ENCODE results near the gene G0S2. TPM values are rescaled to one million over a fixed set of nuclear protein-coding genes. Genes with fewer than 3 reads are reported as not detected.

G0S2 gene
- total and polyA plus RNA-seq, 2 of the 8 experiments (the other 6 are each of a cell fraction or from before 2014, with no cell fraction given): 1.0 to 1.7 TPM

- Histone ChIP-seq H2BK20ac (ENCODE audit: low read length) (no peak overlapping the region), H2AFZ (ENCODE audit: low read length) (peak overlapping the region; percentile 75), H3K18ac (ENCODE audit: extremely low read depth, low read length) (no peak overlapping the region), H2BK120ac (replicated peaks; ENCODE audit: low read depth, low read length) (no peak overlapping the region), H3K56ac (replicated peaks; ENCODE audit: insufficient read length, low read depth, low read length) (no peak overlapping the region), H3K4me3 (ENCODE audit: extremely low read depth in 1 of 4, insufficient read depth in 2 of 4, low read depth in 3 of 4, low read length in 4 of 4) (no peak overlapping the region), H4K8ac (ENCODE audit: extremely low read depth, insufficient read depth, low read length) (no peak overlapping the region), H3K14ac (ENCODE audit: insufficient read length) (no peak overlapping the region), H3K79me1 (ENCODE audit: low read depth, low read length) (no peaks in the 10 kb centered on the region), H2BK12ac (ENCODE audit: low read depth, low read length) (no peak overlapping the region), H2BK15ac (ENCODE audit: low read length) (no peak overlapping the region), H2AK5ac (ENCODE audit: low read depth, low read length) (no peak overlapping the region), H3K36me3 (ENCODE audit: control insufficient read depth in 2 of 4, insufficient read depth in 4 of 4, low read length in 3 of 4) (no peaks in the 10 kb centered on the region), H3K27ac (ENCODE audit: low read depth, low read length) (no peak overlapping the region), H3K4ac (replicated peaks; ENCODE audit: insufficient read length, low read depth, low read length) (no peak overlapping the region), H3K27me3 (replicated peaks in 1 of 4; ENCODE audit: control insufficient read depth in 3 of 4, extremely low read depth in 1 of 4, insufficient read depth in 3 of 4, low read length in 3 of 4) (no peaks in the 10 kb centered on the region; a peak in 2 of 7 replicates), H3K4me2 (ENCODE audit: insufficient read depth in 1 of 2, low read depth in 2 of 2, low read length in 2 of 2) (no peak overlapping the region), H2BK5ac (ENCODE audit: low read depth, low read length) (no peak overlapping the region), H4K5ac (ENCODE audit: insufficient read length, low read depth, low read length) (no peak overlapping the region), H3K23me2 (ENCODE audit: low read depth, low read length) (no peaks in the 10 kb centered on the region), H3K9ac (replicated peaks in 1 of 4; ENCODE audit: extremely low read depth in 1 of 4, low read depth in 3 of 4, low read length in 3 of 4) (no peak overlapping the region), H4K20me1 (replicated peaks in 1 of 2; ENCODE audit: control insufficient read depth in 1 of 2, insufficient read depth in 2 of 2, low read length in 2 of 2) (no peaks in the 10 kb centered on the region), H3K79me2 (ENCODE audit: control insufficient read depth in 1 of 2, insufficient read depth in 2 of 2, low read length in 2 of 2) (no peaks in the 10 kb centered on the region), H3K23ac (ENCODE audit: insufficient read length) (no peak overlapping the region), H4K91ac (replicated peaks; ENCODE audit: insufficient read length, low read length) (no peak overlapping the region), H3K9me3 (ENCODE audit: insufficient read depth in 2 of 2, low read depth in 1 of 2, low read length in 1 of 2) (no peaks in the 10 kb centered on the region), H3K4me1 (replicated peaks in 1 of 4; ENCODE audit: control insufficient read depth in 3 of 4, insufficient read depth in 4 of 4, low read length in 3 of 4) (peaks cover 0 to 3% (median 0%) of the 10 kb centered on the region in 4 experiments; a peak in 1 of 7 replicates)
- DNase-seq (ENCODE audit: low read depth in 1 of 2, low spot score in 2 of 2) (peak in 1 of 2 experiments; percentile 82), FAIRE-seq (no peak)
- ChIA-PET CTCF (ENCODE audit: partially characterized antibody) (interaction anchor here (0.7 to 6.8 kb wide), 31 partner anchors 9 to 157 kb away, joined by 3 to 41 read pairs (median 4); partner anchors contain the start of genes CAMK1G and HSD11B1), POLR2A (ENCODE audit: partially characterized antibody) (no interaction called here)
- WGBS, 2 experiments (ENCODE audit: extremely low coverage in 1 of 2, insufficient coverage in 1 of 2, insufficient read length in 1 of 2, insufficient replicate concordance in 2 of 2, low coverage in 1 of 2, low lambda C conversion rate in 2 of 2, missing lambda C conversion rate in 1 of 2): 21% methylated on average over 3 of the region's 3 CpGs; no CpG with 5 or more reads in 1 of the 2 experiments
- TF ChIP-seq SIN3A (conservative IDR thresholded peaks at IDR 0.05 in 1 of 2, IDR thresholded peaks at IDR 0.05 in 1 of 2; ENCODE audit: low read depth in 1 of 2, low read length in 2 of 2) (no peak), RAD21 (IDR thresholded peaks at IDR 0.05 in 1 of 2, conservative IDR thresholded peaks at IDR 0.05 in 1 of 2; ENCODE audit: low read depth in 2 of 2, low read length in 2 of 2) (peak; percentile 94 to 95), CHD1 (IDR thresholded peaks at IDR 0.05; ENCODE audit: low read depth, low read length) (no peak), ATF2 (IDR thresholded peaks at IDR 0.05; ENCODE audit: low read length) (no peak), RXRA (IDR thresholded peaks at IDR 0.05; ENCODE audit: insufficient read depth, low read depth, low read length) (no peak), SAP30 (IDR thresholded peaks at IDR 0.05; ENCODE audit: insufficient read depth, insufficient replicate concordance, low read length) (no peak)
Observed at GRCh38 chr1:209692745-209693504, 17.7 kb downstream of the G0S2 start.

Measured in H1 (cell line).